NOMO-1 treated with dmso at 0.1 percent for 144 hours (cell line): ENCODE results near the gene MTMR3.
A peak's percentile ranks its signal among the peaks of the same experiment; 100 is the strongest.
"Not testable (repeated sequence)": the region's sequence is repeated elsewhere in the genome, so short reads cannot be mapped to it uniquely, and the experiment has no call there.

Experiments used
- DNase-seq: peaks from one replicate; lab custom pipeline; 2025; ENCODE audit not compliant: unreplicated experiment; lab: John Stamatoyannopoulos, UW

MTMR3 gene

DNA sequence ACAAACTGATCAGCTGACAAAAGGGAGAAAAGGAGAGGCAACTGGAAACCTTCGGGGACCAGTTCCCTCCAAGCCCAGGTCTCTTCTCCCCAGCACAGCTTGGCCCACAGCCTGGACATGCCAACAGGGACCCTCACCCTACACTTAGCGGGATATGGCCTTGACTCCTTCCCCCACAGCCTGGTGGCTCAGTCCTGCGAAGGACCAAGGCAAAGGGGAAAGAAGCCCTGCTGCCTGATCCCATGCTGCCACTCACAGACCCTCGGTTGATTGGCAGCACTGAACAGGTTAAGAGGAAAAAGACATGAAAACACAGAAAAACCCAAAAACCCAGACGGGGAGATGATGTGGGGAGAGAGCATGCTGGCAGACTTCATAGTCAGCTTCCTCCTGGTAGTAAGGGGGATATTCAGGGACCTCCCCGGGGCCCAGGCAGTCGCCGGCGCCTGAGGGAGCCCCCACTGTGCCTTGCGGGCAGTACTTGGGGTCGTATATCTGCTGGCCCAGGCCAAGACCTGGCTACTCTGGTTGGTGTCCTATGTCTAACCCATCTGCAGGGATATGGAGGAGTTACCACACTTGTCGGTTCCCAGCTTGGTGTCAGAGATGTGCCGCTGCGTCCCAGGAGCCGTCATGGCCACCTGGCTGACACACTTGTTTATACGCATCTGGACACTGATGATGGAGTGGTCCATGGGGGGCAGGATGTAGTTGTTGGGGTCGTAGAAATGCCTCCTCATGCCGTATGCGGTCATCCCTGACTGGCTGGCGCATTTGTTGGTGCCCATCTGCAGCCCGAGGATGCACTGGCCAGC lies 163.1 kb downstream of the MTMR3 start:
- no peak for DNase-seq

GRCh38 chr22:30046716-30047363 lies 163.9 kb downstream of the MTMR3 start:
- DNase-seq = no peak

GRCh38 chr22:30047364-30047738 lies 164.4 kb downstream of the MTMR3 start:
- peak; percentile 67 for DNase-seq

DNA sequence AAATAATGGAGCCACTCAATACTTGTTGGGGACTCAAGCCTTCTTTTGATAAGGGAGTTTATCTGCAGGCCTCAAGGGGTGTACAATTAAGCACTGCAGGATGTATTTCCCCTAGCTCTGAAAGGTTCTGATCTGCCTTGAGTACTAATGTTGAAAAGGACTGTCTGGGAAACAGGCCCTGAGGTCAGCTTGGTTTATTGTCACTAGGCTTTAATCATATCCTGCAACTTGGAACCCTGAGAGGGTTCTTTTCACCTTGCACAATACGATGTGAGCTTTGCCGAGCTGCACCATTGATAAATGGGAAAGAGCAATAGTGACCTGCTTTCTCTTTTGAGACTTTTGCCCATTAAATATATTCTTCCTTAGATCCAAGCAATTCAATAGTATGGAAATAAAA lies 165.7 kb downstream of the MTMR3 start:
- no peak for DNase-seq

- DNase-seq = no peak
Measured at GRCh38 chr22:30054067-30054763, 171.2 kb downstream of the MTMR3 start.

DNA sequence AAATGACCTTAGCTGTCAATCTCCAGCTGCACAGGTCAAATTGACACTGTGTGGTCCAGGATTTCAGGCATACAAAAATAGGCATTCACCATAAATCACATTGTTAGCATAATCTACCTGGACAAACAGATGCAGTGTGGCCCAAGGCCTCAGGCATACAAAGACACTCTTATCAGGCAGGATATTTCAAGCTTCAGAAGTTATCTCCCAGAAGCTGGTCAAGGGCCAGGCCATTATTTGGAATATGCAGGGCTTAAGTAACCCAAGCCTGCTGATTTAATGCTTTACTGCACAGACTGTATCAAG lies 171.7 kb downstream of the MTMR3 start:
- DNase-seq = no peak

DNA sequence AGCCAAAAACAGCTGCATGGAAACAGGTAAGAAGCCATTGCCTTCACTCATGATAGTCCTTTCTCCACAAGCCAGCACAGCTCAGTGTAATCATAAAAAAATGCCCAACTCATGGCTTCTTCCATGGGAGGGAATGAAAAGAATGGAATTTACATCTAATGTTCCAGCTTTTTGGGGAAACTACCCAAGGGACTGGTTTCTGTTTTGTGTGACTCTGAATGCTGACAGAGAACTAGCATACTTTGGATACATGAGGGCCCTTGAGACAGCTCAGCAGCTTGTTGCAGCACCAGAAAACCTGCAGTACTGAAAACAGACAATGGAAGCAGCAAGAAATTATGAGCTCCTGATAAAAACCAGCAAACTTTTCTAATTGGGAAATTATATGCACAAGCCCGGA lies 173.0 kb downstream of the MTMR3 start:
- DNase-seq = no peak

DNA sequence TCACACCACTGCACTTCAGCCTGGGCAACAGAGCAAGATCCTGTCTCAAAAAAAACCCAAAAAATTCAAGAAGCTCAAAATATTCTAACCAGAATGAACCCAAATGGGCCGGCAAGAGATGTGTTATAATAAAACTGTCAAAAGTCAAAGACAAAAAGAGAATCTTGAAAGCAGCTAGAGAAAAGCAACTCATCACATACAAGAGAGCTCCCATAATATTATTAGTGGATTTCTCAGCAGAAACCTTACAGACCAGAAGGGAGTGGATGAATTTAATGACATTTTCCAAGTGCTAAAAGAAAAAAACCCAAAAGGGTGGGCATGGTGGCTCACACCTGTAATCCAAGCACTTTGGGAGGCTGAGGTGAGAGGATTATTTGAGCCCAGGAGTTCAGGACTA lies 174.4 kb downstream of the MTMR3 start:
- no peak for DNase-seq

GRCh38 chr22:30059346-30060020 lies 176.5 kb downstream of the MTMR3 start:
- not testable (repeated sequence) for DNase-seq

DNA sequence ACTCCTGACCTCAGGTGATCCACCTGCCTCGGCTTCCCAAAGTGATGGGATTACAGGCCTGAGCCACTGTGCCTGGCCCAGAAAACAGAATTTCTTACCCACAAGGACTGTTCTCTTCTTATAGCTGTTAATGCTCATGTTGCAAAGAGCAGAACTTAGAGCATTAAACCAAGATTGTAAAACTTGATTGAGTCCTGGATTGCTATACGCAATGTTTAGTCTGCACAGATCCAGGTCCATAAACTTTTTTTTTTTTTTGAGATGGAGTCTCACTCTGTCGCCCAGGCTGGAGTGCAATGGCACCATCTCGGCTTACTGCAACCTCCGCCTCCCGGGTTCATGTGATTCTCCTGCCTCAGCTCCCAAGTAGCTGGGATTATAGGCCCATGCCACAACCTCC lies 178.1 kb downstream of the MTMR3 start:
- not testable (repeated sequence) for DNase-seq

DNA sequence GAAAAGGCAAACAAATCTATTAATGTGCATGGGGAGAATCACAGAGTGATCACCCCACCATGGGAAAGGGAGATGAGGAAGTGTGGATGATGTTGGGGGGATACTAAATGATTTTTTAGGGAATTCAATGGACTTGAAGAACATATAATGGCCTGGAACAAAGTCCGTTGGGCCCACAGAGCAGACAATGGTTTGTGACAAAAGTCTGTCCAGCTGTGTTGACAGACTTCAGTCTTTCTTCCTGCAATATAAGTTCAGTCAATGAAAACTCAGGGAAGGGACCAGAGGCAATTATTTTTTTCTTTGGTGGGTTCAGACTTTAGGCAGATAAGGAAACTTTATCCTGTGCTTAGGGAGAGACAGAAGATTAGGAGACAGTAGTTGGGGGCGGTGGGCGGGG lies 179.3 kb downstream of the MTMR3 start:
- DNase-seq = no peak

DNA sequence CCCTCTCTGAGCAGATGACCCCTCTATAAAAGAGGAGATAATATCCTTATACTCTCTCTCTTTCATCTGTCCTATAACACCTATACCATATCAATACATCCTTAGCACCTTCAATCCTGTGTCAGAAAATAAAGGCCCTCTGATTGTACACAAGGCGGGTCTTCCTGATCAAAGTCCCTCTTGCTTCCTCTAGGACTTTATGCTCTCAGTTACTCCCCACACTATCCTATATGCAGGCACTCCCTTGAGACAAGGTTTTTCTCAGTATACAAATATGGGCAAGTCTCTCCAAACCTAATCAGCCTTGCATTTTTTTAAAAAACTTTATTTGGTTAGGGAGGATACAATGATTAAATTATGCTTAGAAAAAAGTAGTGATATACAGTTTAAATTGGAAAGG lies 180.0 kb downstream of the MTMR3 start:
- no peak for DNase-seq

GRCh38 chr22:30064172-30064571 lies 181.2 kb downstream of the MTMR3 start:
- DNase-seq = no peak

- no peak for DNase-seq
Measured at GRCh38 chr22:30073743-30074142, 190.8 kb downstream of the MTMR3 start.

DNA sequence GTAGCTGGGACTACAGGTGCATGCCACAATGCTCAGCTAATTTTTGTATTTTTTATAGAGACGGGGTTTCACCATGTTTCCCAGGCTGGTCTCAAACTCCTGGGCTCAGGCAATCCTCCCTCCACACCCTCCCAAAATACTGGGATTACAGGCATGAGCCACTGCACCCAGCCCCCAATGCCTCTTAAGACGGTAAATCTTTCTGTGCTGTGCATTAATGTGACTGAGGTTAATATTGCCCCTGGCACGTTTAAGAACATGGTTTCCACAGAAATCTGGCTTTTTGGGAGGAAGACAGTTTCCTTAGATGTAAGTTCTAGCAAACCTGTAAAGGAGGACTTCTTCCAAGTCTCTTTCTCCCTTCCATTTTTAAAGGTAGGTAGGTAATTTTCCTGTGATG lies 191.2 kb downstream of the MTMR3 start:
- no peak for DNase-seq

- DNase-seq = no peak
Measured at GRCh38 chr22:30074994-30075393, 192.0 kb downstream of the MTMR3 start.

DNA sequence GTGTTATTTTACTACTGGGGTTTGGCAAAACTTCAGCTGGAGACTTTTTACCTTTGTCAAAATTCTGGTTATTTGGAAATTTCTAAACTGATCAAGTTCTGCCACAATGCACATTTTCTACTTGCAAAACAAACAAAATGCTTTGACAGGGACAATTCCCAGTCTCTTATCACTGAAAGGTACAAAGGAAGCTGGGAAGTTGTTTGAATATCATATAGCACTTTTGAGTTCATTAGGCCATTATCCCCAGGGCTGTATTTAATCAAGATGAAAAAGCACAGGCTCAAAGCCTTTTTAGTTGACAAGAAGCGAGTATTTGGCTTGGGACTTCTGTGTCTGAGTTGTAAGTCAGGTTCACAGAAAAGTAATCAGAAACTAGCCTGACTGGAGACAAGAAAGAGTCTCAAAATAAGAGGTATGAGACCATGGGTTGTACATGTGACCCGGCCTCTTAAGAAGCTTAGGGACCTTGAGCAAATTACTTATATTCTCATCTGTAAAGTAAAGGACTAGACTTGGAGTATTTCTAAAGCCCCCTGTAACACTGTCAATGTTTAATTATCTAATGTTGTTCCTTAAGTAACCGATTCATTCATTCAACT lies 194.4 kb downstream of the MTMR3 start:
- no peak for DNase-seq

DNA sequence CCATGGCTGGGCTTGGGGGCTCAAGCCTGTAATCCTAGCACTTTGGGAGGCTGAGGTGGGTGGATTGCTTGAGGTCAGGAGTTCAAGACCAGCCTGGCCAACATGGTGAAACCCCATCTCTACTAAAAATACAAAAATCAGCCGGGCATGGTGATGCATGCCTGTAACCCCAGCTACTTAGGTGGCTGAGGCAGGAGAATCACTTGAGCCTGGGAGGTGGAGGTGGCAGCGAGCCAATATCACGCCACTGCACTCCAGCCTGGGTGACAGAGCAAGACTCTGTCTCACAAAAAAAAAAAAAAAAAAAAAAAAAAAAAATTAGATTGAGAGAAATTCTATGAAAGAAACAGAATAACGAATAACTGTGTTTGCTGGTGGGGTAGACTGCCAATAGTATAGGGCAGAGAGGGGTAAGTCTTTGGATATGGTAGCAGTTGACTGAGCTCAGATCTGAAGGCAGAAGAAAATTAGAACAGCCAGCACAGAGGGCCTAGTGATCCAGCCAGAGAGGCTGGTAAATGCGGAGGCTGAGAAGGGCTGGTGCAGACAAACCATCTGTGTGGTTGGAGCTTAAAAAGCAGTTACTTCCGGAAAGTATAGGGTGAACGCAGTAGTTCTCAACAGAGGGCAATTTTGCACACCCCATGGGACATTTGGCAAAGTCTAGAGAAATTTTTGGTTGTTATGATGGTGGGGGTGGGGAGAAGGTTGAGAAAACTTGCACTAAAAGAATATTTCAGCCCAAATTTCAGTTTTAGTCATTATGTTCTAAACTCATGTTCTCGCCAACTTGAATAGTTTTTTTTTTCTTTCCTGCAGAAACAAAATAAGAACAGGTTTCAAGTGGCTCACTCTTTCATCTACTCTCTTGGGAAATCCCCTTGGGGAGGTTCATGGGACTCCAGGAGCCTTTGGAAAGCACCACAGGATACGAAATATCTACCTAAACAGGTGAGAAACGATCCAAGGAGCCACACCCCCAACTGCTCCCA lies 195.6 kb downstream of the MTMR3 start:
- no peak for DNase-seq

GRCh38 chr22:30079952-30080533 lies 197.1 kb downstream of the MTMR3 start, which contains the start of gene HORMAD2:
Gene HORMAD2 (plus strand): TSS chr22:30080464. CDS start chr22:30093953, 13,489 bp downstream.
- no peak for DNase-seq
